Astrocyte of the cerebellum (primary cell): Measurements from ENCODE around the gene ANXA2.

Experiments used
- DNase-seq: peaks from one replicate; pipeline ENCODE4 v3.0.0-alpha.2; 2011; ENCODE audit warnings: low read depth
- H3K4me3 ChIP-seq: 2 replicates; pipeline ENCODE4 v1.5.1; 2011; ENCODE audit warnings: mild to moderate bottlenecking, low read depth, low read length, moderate library complexity
- CTCF ChIP-seq: IDR thresholded peaks from 2 replicates; pipeline ENCODE4 v1.5.1; 2012; ENCODE audit warnings: low read length, low read depth, moderate library complexity, mild to moderate bottlenecking; ENCODE audit errors: missing control alignments
- in situ Hi-C: cut with HindIII; loops from 2 replicates; pipeline ENCODE4 v1.10.0; 2017; ENCODE audit warnings: low sequenced_read_pairs

ANXA2 gene

GRCh38 chr15:60420203-60420716, 22.5 kb upstream of the ANXA2 start:
- H3K4me3 ChIP-seq: no peak overlapping the region
- no peak for TF ChIP-seq CTCF
- in situ Hi-C loops: no loop called here

GRCh38 chr15:60419753-60420152, 22.0 kb upstream of the ANXA2 start:
- no peak for DNase-seq
- no peak overlapping the region for H3K4me3 ChIP-seq
- in situ Hi-C loops: no loop called here
- TF ChIP-seq CTCF: no peak

More at GRCh38 chr15:60420203-60420716, 22.5 kb upstream of the ANXA2 start:
- DNase-seq: no peak

- H3K4me3 ChIP-seq: no peak overlapping the region
- no peak for TF ChIP-seq CTCF
- in situ Hi-C loops: no loop called here
- no peak for DNase-seq
Observed at GRCh38 chr15:60418096-60418495, 20.3 kb upstream of the ANXA2 start.

- no peak for TF ChIP-seq CTCF
- in situ Hi-C loops: no loop called here
- DNase-seq: no peak
- no peak overlapping the region for H3K4me3 ChIP-seq
Observed at GRCh38 chr15:60417112-60417511, 19.3 kb upstream of the ANXA2 start.

- in situ Hi-C loops: no loop called here
- no peak for TF ChIP-seq CTCF
- DNase-seq: no peak
- H3K4me3 ChIP-seq: no peak overlapping the region
Observed at GRCh38 chr15:60416484-60416883, 18.7 kb upstream of the ANXA2 start.

- no peak overlapping the region for H3K4me3 ChIP-seq
- no peak for TF ChIP-seq CTCF
- no peak for DNase-seq
- in situ Hi-C loops: no loop called here
Observed at GRCh38 chr15:60414016-60414682, 16.4 kb upstream of the ANXA2 start.
